Epithelial cell of esophagus (primary cell): ENCODE data around the gene MBD1.

ENCODE experiments used
- DNase-seq: peaks from one replicate; pipeline ENCODE4 v3.0.0; 2010; ENCODE audit warnings: low read depth
- H3K4me3 ChIP-seq: 2 replicates; pipeline ENCODE4 v1.5.1; 2011; ENCODE audit warnings: mild to moderate bottlenecking, low read length, control low read depth
- CTCF ChIP-seq: IDR thresholded peaks from 2 replicates; pipeline ENCODE4 v1.5.1; 2011; ENCODE audit warnings: low read depth, mild to moderate bottlenecking, low read length, control low read depth, inconsistent platforms; ENCODE audit not compliant: insufficient read depth; ENCODE audit errors: missing control alignments

Gene MBD1

GRCh38 chr18:50285071-50285470, 3.7 kb upstream of the MBD1 start:
- no peak for DNase-seq
- H3K4me3 ChIP-seq: no peak overlapping the region
- TF ChIP-seq CTCF: no peak

GRCh38 chr18:50284255-50284885, 3.0 kb upstream of the MBD1 start:
- peak; percentile 94 for DNase-seq
- TF ChIP-seq CTCF: no peak
- H3K4me3 ChIP-seq: no peak overlapping the region

GRCh38 chr18:50283469-50284209, 2.3 kb upstream of the MBD1 start:
- H3K4me3 ChIP-seq: no peak overlapping the region
- no peak for TF ChIP-seq CTCF
- DNase-seq: no peak

- no peak for TF ChIP-seq CTCF
- DNase-seq: no peak
- H3K4me3 ChIP-seq: no peak overlapping the region
Measured at GRCh38 chr18:50282521-50283335, 1.4 kb upstream of the MBD1 start.

GRCh38 chr18:50281972-50282520, 723 bp upstream of the MBD1 start:
- no peak for DNase-seq
- TF ChIP-seq CTCF: no peak
- H3K4me3 ChIP-seq: peak overlapping the region; percentile 94

- DNase-seq: no peak
- no peak for TF ChIP-seq CTCF
- H3K4me3 ChIP-seq: peak overlapping the region; percentile 94
Measured at GRCh38 chr18:50280707-50281294, 522 bp downstream of the MBD1 start.
